SK-N-SH (cell line): ENCODE data around the gene FRRS1L. TPM values are rescaled to one million over a fixed set of nuclear protein-coding genes. Genes with fewer than 3 reads are reported as not detected.

Experiments
- CTCF ChIA-PET: fragments of 300-600, 350-600 bp; formaldehyde crosslinking; extraction: SDS; loops from one replicate; lab custom pipeline; 2021; lab: Yijun Ruan, JAX
- POLR2A ChIA-PET: fragments of 350-600 bp; sonication (Branson Sonifier 250); formaldehyde crosslinking; extraction: SDS; loops from one replicate; lab custom pipeline; 2020; ENCODE audit warnings: antibody characterized with exemption, inconsistent platforms; lab: Yijun Ruan, JAX
- DNase-seq: peaks from one replicate; pipeline ENCODE4 v3.0.0; 2012
- H2AFZ ChIP-seq: fragments of 200-600 bp; sonication (generic); 2 replicates; pipeline ENCODE4 v1.8.1; 2016; ENCODE audit warnings: antibody characterized with exemption, mild to moderate bottlenecking, low read depth
- H3F3A ChIP-seq: fragments of 200-600 bp; sonication (generic); replicated peaks from 2 replicates; pipeline ENCODE3; 2016; ENCODE audit warnings: antibody characterized with exemption, mild to moderate bottlenecking; ENCODE audit not compliant: insufficient read depth
- H3K27ac ChIP-seq, 2 experiments: fragments of 200-500 bp in 1 of 2; fragments of 200-600 bp in 1 of 2; sonication (Bioruptor generic) in 1 of 2; sonication (generic), shearing (Covaris generic) in 1 of 2; 2 replicates each; pipeline versions ENCODE4 v1.5.1 to v1.6.1; 2014 to 2016; ENCODE audit warnings: low read depth in 2 of 2, inconsistent platforms in 1 of 2, low read length in 1 of 2, mild to moderate bottlenecking in 1 of 2, mixed read lengths in 1 of 2
- H3K27me3 ChIP-seq: fragments of 200-600 bp; sonication (generic), shearing (Covaris generic); 2 replicates; pipeline ENCODE4 v1.6.1; 2016; ENCODE audit warnings: mixed run types; ENCODE audit not compliant: insufficient read depth
- H3K36me3 ChIP-seq, 2 experiments: fragments of 200-500 bp in 1 of 2; fragments of 200-600 bp in 1 of 2; sonication (Bioruptor generic) in 1 of 2; sonication (generic) in 1 of 2; replicated peaks in 1 of 2; 2 replicates each; pipeline versions ENCODE3 to v1.5.1; 2014 to 2016; ENCODE audit warnings: low read length in 1 of 2, mild to moderate bottlenecking in 1 of 2; ENCODE audit not compliant: insufficient read depth in 2 of 2, control insufficient read depth in 1 of 2
- H3K4me1 ChIP-seq, 2 experiments: fragments of 200-500 bp in 1 of 2; fragments of 200-600 bp in 1 of 2; sonication (Bioruptor generic) in 1 of 2; sonication (generic), shearing (Covaris generic) in 1 of 2; 2 replicates each; pipeline versions ENCODE4 v1.5.1 to v1.6.1; 2014 to 2016; ENCODE audit warnings: low read depth in 1 of 2, low read length in 1 of 2, mixed run types in 1 of 2; ENCODE audit not compliant: insufficient read depth in 2 of 2, control insufficient read depth in 1 of 2
- H3K4me2 ChIP-seq: fragments of 200-600 bp; sonication (generic), shearing (Covaris generic); 2 replicates; pipeline ENCODE4 v1.6.1; 2017; ENCODE audit warnings: mixed run types
- H3K4me3 ChIP-seq, 2 experiments: fragments of 200-500 bp in 1 of 2; fragments of 200-600 bp in 1 of 2; sonication (Bioruptor generic) in 1 of 2; sonication (generic), shearing (Covaris generic) in 1 of 2; 2 replicates each; pipeline versions ENCODE4 v1.5.1 to v1.8.1; 2014 to 2016; ENCODE audit warnings: low read depth in 2 of 2, inconsistent platforms in 1 of 2, low read length in 1 of 2, mild to moderate bottlenecking in 1 of 2, mixed read lengths in 1 of 2, moderate library complexity in 1 of 2
- H3K79me2 ChIP-seq: fragments of 200-600 bp; sonication (generic); 2 replicates; pipeline ENCODE4 v1.8.1; 2017; ENCODE audit warnings: mild to moderate bottlenecking; ENCODE audit not compliant: insufficient read depth
- H3K9ac ChIP-seq: fragments of 200-600 bp; sonication (generic); 2 replicates; pipeline ENCODE4 v1.6.1; 2017; ENCODE audit warnings: mixed run types
- H3K9me2 ChIP-seq: fragments of 200-600 bp; sonication (generic); 2 replicates; pipeline ENCODE4 v1.6.1; 2017; ENCODE audit warnings: mixed run types
- H3K9me3 ChIP-seq: fragments of 200-600 bp; sonication (generic); 2 replicates; pipeline ENCODE4 v1.6.1; 2017; ENCODE audit warnings: mixed run types, mild to moderate bottlenecking, moderate library complexity
- H4K20me1 ChIP-seq: fragments of 200-600 bp; sonication (generic); 2 replicates; pipeline ENCODE4 v1.6.1; 2017; ENCODE audit warnings: mild to moderate bottlenecking, mixed run types; ENCODE audit not compliant: insufficient read depth
- CHD2 ChIP-seq: fragments of 150-350 bp; IDR thresholded peaks from 2 replicates; pipeline ENCODE4 v1.6.1; 2018; ENCODE audit warnings: low read length; ENCODE audit not compliant: partially characterized antibody
- FOSL2 ChIP-seq: IDR thresholded peaks from 2 replicates; pipeline ENCODE4 v1.4.0; 2012; ENCODE audit warnings: low read depth, mild to moderate bottlenecking, moderate library complexity, borderline replicate concordance
- FOXJ3 ChIP-seq: sonication (generic); formaldehyde crosslinking; IDR thresholded peaks from 2 replicates; pipeline ENCODE4 v1.5.1; 2020; ENCODE audit warnings: mild to moderate bottlenecking, missing genetic modification reagents
- JUND ChIP-seq: IDR thresholded peaks from 2 replicates; pipeline ENCODE4 v1.4.0; 2012
- MEF2A ChIP-seq: IDR thresholded peaks from 2 replicates; pipeline ENCODE4 v1.4.0; 2012; ENCODE audit warnings: low read depth, borderline replicate concordance
- MXI1 ChIP-seq: IDR thresholded peaks from 2 replicates; pipeline ENCODE4 v1.6.1; 2012; ENCODE audit warnings: mild to moderate bottlenecking, low read depth, low read length, improper control_type of control experiment
- NFIC ChIP-seq: IDR thresholded peaks from 2 replicates; pipeline ENCODE4 v1.4.0; 2012; ENCODE audit warnings: borderline replicate concordance
- PBX3 ChIP-seq: IDR thresholded peaks from 2 replicates; pipeline ENCODE4; 2012
- RAD21 ChIP-seq: IDR thresholded peaks from 2 replicates; pipeline ENCODE4 v1.6.1; 2012; ENCODE audit warnings: mild to moderate bottlenecking, low read length
- RFX5 ChIP-seq: IDR thresholded peaks from 2 replicates; pipeline ENCODE4 v1.6.1; 2012; ENCODE audit warnings: mild to moderate bottlenecking, improper control_type of control experiment, low read length
- RXRA ChIP-seq: IDR thresholded peaks from 2 replicates; pipeline ENCODE4 v1.4.0; 2012; ENCODE audit warnings: low read depth, mild to moderate bottlenecking, borderline replicate concordance
- TCF12 ChIP-seq: IDR thresholded peaks from 2 replicates; pipeline ENCODE4 v1.4.0; 2012
- WGBS: methylation state at CpG from one replicate; pipeline ENCODE4 v1.1.6; 2017; ENCODE audit warnings: low lambda C conversion rate; 5-methylcytosine and 5-hydroxymethylcytosine counted together
- polyA plus RNA-seq, 3 experiments: library from polyadenylated mRNA; depleted of rRNA; stranded (reverse); fragments of >200 nt; gene quantifications; 2 replicates each; pipeline ENCODE4 v1.2.3, GENCODE V29; 2012
- TF ChIP-seq, protein P1 (sequence below): fragments of 150-350 bp; IDR thresholded peaks from 2 replicates; pipeline ENCODE4 v1.6.1; 2016; ENCODE audit warnings: mild to moderate bottlenecking, low read depth, low read length
- TF ChIP-seq, protein P2 (sequence below): fragments of 200-600 bp; sonication (generic); IDR thresholded peaks from 2 replicates; pipeline ENCODE4 v1.6.1; 2017; ENCODE audit warnings: antibody characterized with exemption, mild to moderate bottlenecking, moderate library complexity

FRRS1L gene
- polyA plus RNA-seq, 1 of the 3 experiments (the other 2 are of a cell fraction) = 3.7 TPM

GRCh38 chr9:109159583-109159982, 7.5 kb downstream of the FRRS1L start:
- Histone ChIP-seq H3K9me2 (no peaks in the 10 kb centered on the region), H3K27ac (no peak overlapping the region), H4K20me1 (no peaks in the 10 kb centered on the region), H3K4me3 (no peak overlapping the region), H3K36me3 (no peaks in the 10 kb centered on the region), H3K9me3 (no peaks in the 10 kb centered on the region), H3K27me3 (no peaks in the 10 kb centered on the region), H3F3A (no peaks in the 10 kb centered on the region), H3K4me1 (peaks cover 0 to 3% of the 10 kb centered on the region in 2 experiments; a peak in 1 of 4 replicates), H3K79me2 (no peaks in the 10 kb centered on the region), H2AFZ (no peak overlapping the region), H3K9ac (no peak overlapping the region), H3K4me2 (no peak overlapping the region)
- WGBS = 85% methylated on average over 3 of the region's 4 CpGs
- TF ChIP-seq CHD2 (no peak), RXRA (no peak), RAD21 (no peak), NFIC (no peak), FOXJ3 (no peak), MEF2A (no peak), RFX5 (no peak), MXI1 (no peak)
- TF ChIP-seq, protein P1, sequence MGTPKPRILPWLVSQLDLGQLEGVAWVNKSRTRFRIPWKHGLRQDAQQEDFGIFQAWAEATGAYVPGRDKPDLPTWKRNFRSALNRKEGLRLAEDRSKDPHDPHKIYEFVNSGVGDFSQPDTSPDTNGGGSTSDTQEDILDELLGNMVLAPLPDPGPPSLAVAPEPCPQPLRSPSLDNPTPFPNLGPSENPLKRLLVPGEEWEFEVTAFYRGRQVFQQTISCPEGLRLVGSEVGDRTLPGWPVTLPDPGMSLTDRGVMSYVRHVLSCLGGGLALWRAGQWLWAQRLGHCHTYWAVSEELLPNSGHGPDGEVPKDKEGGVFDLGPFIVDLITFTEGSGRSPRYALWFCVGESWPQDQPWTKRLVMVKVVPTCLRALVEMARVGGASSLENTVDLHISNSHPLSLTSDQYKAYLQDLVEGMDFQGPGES = no peak
- DNase-seq = no peak
- ChIA-PET POLR2A (interaction anchor here (0.7 kb wide), 1 partner anchor 198 kb away, joined by 3 read pairs; no protein-coding TSS in a partner anchor), CTCF (interaction anchor here (0.7 to 2.0 kb wide), 5 partner anchors 9 to 30 kb away, joined by 3 to 4 read pairs (median 3); no protein-coding TSS in a partner anchor)

DNA sequence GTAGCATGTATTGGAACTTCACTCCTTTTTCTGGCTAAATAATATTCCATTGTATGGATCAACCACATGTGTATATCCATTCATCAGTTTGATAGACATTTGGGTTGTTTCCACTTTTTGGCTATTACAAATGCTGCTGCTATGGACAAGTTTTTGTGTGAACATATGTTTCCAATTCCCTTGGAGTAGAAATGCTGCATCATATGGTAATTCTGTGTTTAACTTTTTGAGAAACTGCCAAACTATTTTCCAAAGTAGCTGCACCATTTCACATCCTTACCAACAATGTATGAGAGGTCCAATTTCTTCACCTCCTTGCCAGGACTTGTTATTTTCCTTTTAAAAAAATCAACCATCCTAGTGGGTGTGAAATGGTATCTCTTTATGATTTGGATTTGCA, 8.4 kb downstream of the FRRS1L start:
- POLR2A ChIA-PET = no interaction called here
- Histone ChIP-seq H3K79me2 (no peaks in the 10 kb centered on the region), H3K27ac (no peak overlapping the region), H3K9ac (no peak overlapping the region), H3K4me2 (no peak overlapping the region), H4K20me1 (no peaks in the 10 kb centered on the region), H3K27me3 (no peaks in the 10 kb centered on the region), H3K4me3 (no peak overlapping the region), H2AFZ (no peak overlapping the region), H3K9me3 (no peaks in the 10 kb centered on the region), H3K36me3 (no peaks in the 10 kb centered on the region), H3K9me2 (no peaks in the 10 kb centered on the region), H3F3A (no peaks in the 10 kb centered on the region), H3K4me1 (peaks cover 0 to 3% of the 10 kb centered on the region in 2 experiments; a peak in 1 of 4 replicates)
- no peak for TF ChIP-seq FOSL2
- no peak for TF ChIP-seq MXI1
- peak; percentile 29; the same call in 1 of the 2 replicates for TF ChIP-seq PBX3
- TF ChIP-seq, protein P2, sequence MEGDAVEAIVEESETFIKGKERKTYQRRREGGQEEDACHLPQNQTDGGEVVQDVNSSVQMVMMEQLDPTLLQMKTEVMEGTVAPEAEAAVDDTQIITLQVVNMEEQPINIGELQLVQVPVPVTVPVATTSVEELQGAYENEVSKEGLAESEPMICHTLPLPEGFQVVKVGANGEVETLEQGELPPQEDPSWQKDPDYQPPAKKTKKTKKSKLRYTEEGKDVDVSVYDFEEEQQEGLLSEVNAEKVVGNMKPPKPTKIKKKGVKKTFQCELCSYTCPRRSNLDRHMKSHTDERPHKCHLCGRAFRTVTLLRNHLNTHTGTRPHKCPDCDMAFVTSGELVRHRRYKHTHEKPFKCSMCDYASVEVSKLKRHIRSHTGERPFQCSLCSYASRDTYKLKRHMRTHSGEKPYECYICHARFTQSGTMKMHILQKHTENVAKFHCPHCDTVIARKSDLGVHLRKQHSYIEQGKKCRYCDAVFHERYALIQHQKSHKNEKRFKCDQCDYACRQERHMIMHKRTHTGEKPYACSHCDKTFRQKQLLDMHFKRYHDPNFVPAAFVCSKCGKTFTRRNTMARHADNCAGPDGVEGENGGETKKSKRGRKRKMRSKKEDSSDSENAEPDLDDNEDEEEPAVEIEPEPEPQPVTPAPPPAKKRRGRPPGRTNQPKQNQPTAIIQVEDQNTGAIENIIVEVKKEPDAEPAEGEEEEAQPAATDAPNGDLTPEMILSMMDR = no peak
- no peak for TF ChIP-seq JUND
- peak; percentile 48; the same call in 1 of the 2 replicates for TF ChIP-seq TCF12
- CTCF ChIA-PET = interaction anchor here (1.0 to 2.0 kb wide), 3 partner anchors 9 to 15 kb away, joined by 4 to 5 read pairs (median 4); no protein-coding TSS in a partner anchor
- DNase-seq = no peak
